GM19025 (cell line): ENCODE data around the gene DIP2A.
"Not testable (repeated sequence)": the region's sequence is repeated elsewhere in the genome, so short reads cannot be mapped to it uniquely, and the experiment has no call there.

Source experiments
- ATAC-seq: cut with Tn5 transposase; IDR thresholded peaks from one replicate; pipeline ENCODE4 v1.9.1; 2021; ENCODE audit warnings: mild to moderate bottlenecking, low read depth, moderate library complexity; ENCODE audit not compliant: unreplicated experiment

Gene DIP2A

DNA sequence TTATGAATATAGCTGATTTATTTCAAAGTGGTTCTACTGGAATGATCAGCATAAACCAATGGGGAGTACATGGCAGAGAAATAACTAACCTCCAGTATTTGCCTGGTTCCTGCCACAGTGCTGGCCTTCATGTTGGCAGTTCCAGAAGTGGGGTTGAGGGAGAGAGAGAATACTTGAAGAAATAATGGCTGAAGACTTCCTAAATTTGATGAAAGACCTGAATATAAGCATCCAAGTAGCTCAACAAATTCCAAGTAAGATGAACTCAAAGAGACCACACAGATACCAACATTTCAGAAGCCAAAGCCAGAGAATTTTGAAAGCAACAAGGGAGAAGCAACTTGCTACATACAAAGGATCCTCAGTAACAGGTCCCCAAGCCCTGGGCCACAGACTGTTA is 111.9 kb downstream of the DIP2A start:
- ATAC-seq: no peak

DNA sequence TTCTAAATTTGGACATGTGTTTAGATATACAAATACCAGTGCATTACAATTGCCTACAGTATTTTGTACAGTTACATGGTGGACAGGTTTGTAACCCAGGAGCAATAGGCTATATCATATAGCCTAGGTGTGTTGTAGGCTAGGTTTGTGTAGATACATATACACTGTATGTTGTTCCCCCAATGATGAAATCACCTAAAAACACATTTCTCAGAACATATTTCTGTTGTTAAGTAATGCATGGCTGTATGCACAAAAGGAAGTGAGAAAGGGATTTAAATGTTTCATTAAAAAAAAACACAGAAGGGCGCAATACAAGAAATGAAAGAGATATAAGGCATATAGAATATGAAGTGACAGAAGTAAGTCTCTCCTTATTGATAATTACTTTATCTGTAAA is 114.2 kb downstream of the DIP2A start:
- no peak for ATAC-seq

DNA sequence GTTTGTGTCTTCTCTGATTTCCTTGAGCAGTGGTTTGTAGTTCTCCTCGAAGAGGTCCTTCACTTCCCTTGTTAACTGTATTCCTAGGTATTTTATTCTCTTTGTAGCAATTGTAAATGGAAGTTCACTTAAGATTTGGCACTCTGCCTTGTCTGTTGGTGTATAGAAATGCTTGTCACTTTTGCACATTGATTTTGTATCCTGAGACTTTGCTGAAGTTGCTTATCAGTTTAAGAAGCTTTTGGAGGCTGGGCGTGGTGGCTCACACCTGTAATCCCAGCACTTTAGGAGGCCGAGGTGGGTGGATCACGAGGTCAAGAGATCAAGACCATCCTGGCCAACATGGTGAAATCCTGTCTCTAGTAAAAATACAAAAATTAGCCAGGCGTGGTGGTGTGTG is 119.1 kb downstream of the DIP2A start:
- not testable (repeated sequence) for ATAC-seq

DNA sequence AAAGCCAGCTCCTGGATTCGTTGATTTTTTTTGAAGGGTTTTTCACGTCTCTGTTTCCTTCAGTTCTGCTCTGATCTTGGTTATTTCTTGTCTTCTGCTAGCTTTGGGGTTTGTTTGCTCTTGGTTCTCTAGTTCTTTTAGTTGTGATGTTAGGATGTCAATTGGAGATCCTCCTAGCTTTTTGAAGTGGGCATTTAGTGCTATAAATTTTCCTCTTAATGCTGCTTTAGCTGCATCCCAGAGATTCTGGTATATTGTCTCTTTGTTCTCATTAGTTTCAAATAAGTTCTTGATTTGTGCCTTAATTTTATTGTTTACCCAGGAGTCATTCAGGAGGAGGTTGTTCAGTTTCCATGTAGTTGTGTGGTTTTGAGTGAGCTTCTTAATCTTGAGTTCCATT is 120.7 kb downstream of the DIP2A start:
- ATAC-seq: not testable (repeated sequence)

DNA sequence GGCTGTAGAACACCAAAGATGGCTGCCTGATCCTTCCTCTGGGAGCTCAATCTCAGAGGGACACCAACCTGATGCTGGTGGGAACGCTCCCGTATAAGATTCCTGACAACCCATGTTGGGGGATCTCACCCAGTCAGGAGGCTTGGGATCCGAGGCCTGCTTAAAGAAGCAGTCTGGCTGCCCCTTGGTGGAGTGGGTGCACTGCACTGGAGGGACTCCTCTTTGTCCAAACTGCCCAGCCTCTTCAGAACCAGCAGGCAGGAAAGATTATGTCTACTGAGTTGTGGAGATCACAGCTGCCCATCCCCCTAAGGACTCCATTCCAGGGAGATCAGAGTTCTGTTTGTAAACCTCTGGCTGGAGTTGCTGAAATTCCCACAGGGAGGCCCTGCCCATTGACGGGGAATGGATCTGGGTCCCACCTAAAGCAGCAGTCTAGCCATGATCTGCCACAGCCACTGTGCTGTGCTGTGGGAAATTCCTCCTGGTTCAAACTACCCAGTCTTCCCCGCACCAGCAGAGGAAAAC is 123.2 kb downstream of the DIP2A start:
- no peak for ATAC-seq

DNA sequence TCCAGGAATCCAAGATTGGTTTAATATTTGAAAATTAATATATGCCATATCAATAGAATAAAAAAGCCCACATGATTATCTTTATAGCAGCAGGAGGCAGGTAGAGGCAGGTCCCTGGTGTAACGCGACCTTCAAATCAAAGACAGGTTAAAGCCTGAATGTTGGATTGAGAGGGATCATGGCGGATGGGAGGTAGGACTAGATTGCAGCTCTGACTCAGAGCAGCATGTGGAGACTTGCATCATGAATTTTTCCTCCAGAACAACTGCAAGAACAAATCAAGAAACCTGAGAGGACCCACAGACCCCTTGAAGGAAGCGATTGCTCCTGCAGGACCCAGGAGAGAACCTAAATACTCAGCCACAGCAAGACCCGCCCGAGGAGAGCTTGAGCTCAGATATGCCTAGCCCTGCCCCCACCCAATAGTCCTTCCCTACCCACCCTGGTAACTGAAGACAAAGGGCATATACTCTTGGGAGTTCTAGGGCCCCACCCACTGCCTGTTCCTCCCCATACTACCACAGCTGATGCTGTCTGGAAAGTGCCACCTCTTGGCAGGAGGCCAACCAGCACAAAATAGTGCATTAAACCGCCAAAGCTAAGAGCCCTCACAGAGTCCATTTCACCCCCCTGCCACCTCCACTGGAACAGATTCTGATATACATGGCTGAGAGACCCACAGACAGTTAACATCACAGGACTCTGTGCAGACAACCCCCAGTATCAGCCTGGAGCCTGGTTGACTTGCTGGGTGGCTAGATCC is 126.7 kb downstream of the DIP2A start:
- ATAC-seq: no peak

DNA sequence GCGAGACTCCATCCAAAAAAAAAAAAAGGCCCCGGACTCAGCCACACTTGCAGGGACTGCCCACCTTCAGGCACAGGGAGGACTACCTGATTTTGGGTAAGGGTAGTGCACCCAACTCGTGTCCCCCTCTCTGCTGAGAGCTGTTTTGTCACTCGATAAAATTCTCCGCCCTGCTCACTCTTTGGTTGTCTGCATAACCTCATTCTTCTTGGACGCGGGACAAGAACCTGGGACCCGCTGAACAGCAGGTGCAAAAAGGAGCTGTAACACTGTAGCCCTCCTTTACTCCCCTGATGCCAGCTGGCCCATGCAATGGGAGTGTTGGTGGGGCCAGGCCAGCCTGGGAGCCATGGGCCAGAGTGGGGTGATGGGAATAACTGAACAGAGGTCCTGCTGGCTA is 135.6 kb downstream of the DIP2A start:
- ATAC-seq: no peak

DNA sequence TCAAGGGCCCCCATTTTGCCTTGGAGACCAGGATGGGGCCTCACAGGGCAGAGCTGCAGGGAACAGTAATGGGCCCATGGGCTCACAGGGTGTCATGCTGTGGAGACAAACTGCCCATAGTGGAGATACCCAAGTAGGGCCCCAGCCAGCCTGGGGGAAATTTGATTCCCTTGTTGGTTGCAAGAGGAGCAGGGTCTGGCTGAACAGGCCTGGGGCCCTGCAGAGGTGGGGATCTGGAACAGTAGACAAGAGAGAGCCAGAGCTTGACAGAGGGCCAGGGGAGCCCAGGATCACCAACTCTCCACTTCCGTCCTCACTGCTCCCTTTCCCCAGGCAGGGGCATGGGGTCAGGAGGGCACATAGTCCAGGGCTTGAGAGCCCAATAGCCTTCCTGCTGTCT is 137.5 kb downstream of the DIP2A start:
- ATAC-seq: no peak

DNA sequence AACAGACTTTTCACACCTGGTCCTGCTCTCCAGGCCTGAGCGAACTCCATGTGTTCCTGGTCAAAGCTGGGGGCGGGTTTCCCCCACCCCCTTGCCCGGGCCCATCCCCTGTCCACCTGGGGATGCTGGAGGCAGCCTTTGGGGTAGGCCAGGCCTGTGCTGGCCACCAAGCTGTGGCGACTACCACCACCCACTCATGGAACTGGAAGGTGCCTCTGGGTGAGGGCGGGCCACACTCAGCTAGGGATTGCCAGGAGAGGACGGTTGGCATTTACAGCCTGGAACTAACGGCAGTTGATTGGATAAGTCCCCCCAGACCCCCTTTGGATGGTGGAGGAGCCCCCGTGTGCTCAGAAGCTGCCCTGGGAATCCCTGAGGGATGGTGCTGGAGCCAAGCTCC is 138.3 kb downstream of the DIP2A start:
- no peak for ATAC-seq

DNA sequence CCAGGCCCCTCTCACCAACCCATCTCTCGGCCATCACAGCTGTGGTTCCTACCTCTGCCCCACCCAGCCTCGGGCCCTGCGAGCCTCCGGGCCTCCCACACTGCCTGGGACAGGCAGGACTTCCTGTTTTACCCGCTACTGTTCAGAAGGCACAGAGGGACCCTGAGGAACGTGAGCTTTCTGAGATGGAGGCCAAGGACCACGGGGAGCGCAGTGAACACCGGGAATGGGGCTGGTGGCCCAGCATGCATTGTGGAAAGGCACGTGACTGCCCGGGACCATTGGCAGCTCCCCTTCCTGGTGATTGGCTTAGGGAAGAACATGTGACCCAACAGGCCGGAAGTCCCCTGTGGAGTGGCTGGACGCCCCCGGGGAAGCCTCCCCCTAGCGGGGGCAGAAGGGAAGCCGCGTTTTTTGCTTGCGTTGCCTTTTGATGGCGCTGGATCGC is 139.2 kb downstream of the DIP2A start:
- ATAC-seq: no peak

DNA sequence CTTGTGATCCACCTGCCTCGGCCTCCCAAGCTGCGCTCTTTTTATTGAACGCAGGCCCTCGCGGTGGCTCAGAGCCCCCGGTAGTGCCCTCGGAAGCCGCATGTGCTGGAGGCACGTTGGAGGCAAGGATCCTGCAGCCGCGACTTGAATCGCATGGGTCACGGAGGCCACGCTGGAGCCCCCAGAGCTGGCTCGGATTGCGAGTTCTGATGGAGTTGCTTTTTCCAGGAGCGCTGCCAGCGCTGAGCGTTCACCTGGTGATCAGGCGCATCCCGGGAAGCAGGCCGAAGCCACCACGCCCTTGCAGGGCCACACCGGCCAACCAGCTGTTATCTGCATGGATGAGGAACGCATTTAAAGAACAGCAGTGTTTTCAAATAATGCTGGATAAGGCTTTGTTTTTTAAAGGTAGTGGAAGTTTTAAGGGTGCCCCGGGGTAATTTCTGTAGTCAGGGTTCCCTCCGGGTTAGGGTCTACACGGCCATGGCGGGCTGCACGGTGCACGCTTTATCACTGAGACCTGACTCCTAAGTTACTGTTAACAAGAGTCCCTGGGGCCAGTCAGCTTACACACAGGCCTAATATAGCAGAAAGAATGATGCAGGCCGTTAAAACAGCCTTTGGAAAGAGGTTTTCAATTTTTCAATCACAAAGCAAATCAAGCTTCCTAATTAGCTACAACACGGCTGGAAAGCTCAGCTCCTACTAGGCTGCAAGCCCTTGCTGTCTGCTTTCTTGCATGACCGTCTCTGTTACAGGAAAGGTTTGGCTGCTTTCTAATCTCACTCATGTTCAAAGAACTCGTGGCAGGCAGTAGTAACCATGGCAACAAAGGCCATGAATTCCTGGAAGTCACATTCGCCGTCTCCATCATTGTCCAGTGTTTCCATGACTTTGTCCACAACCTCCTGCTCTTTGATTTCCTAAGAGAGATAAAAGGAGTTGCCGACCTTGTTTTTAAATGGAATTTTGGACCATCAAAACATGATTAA is 140.2 kb downstream of the DIP2A start:
- no peak for ATAC-seq

DNA sequence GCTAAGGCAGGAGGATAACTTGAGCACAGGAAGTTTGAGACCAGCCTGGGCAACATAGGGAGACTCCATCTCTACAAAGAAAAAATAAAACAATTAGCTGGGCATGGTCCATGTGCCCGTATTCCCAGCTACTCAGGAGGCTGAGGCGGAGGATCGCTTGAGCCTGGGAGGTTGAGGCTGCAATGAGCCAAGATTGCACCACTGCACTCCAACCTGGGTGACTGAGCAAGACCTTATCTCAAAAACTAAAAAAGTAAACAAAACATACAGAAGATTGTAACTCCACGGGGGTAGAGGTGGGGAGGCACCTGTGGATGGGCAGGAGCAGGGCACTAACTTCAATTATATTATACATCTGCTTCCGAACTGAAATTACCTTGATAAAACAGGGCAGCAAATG is 141.6 kb downstream of the DIP2A start:
- no peak for ATAC-seq

DNA sequence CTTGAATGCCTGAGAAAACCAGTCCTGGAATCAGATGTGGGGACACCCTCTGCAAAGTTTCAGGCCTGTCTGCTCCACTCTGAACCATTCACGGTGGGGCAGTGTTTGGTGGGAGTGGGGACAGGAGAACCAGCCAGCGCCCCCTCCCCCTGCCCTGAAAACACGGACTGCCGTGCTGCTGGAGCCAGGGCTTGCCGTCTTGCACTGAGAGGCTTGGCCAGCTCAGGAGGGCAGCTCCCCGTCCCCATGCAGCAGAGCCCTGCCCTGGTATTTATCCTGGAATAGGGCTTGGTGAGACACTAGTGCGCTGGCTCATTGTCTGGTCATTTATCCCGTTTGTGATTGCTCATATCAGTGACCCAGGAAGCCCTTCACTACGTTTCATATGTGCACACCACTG is 142.3 kb downstream of the DIP2A start:
- ATAC-seq: no peak

DNA sequence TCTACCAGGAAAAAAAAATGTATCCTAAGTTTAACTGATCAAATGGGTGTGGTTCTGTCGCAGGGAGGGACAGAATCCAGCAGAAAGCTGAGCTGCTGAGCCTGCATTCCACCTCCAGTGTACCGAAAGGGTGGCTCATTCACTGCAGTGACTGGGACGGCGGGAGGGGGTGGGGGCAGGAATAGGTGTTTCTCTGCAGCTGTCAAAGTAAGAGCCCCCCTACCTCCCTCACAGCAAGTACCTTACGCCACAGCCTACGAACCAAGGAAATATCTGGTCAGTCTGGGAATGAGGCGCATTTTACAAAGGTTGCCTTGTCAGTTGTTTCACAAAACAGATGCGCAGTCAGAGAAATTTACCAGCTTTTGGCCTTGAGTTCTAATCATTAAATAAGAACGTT is 144.5 kb downstream of the DIP2A start:
- no peak for ATAC-seq

DNA sequence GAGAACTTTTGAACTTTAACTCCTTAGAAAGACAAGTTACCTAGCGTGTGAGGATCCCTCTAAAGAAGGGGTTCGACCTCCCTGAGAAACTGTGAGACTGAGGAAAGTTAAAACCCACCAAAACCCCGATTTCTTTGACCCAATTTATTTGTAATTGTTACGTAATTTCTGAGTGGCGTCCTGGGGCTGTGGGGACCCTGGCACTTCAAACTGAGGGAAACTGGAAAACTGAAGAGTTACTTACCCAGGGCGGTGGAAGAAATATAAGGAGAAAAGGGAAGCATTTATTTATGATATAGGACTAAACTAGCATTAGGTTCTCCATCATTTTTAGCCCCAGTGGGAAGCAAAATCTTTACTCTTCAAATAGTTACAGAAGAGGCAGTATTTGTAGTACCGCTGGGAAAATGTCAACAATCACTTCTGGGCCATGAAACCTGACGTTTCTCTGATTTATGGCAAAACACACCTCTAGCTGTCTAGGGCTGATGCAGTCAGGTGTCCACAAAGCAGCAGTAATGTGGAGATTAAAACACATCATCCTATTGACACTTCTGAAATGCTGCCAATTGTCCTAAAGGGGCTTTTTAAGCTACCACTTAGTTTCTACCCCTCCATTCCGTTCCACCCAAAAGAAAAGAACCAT is 145.8 kb downstream of the DIP2A start:
- ATAC-seq: no peak

DNA sequence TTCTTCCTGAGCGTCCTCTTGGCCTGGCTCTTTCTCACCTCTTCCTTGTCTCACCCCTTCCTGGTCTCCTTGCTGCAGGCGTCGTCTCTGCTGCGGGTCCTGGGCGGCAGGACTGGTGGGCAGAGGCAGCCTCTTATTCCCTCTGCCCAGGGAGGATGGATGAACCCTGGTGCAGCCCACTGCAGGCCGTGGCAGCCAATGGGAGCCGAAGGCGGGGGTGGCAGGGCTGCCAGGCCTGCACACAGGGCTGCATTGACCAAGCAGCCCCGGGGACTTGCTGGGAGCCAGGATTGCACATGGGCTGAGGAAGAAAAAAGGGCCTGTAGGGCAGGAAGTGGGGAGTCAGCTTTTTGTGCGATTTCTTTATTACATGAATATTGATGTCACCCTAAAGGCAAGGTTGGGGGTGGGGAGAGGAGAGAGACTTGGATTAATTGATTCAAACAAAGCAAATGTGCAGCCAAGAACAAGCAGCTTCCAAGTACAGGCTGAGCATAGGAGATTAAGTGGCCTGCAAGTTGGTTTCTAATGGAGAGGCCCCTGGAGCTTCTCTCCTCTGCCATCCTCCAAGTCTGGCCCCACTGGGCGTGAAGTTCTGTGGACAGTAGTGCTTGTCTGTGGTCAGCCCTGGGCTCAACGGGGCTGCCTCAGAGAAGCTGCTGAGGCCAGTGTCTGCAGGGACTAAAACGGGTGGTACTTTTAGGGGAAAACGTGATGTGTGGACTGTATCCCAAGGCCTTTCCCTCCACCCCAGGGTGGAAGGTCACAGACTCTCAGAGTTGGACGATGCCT is 146.5 kb downstream of the DIP2A start, which contains the start of gene S100B:
Gene S100B, minus strand, starts transcription at position 108 of the 792 bp plus-strand sequence. CDS start 2,667 bp downstream, outside the sequence.
- no peak for ATAC-seq

DNA sequence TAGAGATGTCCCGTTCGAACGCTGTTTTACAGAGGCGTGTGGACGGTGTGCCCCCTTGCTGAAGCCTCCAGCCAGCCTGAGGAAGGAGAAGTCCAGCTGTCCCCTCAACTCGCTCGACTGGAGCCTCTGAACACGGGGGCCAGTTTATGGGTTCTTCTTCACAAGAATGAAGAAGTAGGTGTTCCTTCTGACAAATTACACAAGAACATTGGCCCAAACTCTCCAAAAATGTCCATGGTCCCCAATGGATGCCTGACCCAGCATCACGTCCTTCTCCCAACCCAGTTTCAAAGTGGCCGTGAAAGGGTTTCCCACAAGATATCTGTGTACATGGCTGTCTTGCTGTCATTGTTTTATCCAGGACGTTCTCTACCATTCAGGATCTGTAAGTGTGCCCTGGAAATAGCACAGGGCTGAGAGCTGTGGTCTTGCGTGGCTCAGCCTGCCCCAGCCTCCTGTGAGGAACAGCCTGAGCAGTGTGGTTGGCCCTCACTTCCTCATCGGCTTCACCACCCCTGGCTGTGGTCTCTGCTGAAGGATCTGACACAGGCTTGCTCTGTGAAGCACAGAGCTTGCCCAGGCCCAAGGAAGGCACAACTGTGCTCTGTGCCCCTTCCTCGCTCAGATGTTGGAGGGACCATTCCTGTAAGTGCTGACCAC is 147.2 kb downstream of the DIP2A start:
- no peak for ATAC-seq

DNA sequence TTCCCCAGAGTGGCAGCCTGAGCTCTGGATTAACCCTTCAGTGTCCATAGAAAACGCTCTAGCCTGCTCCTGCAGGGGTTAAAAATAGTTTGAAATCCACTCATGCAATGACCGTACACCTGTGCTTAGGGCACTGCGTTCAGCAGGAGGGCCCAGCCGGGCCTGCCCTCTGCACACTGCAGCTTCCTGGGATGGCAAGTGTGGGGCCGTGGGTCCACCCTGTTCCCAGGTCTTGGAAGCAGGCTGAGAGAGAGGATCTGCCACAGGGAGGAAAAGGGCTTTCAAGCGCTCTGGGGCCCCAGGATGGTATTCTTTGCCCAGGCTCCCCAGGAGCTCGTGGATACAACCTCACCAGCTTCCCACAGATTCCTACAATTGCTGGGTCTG is 147.7 kb downstream of the DIP2A start:
- no peak for ATAC-seq

DNA sequence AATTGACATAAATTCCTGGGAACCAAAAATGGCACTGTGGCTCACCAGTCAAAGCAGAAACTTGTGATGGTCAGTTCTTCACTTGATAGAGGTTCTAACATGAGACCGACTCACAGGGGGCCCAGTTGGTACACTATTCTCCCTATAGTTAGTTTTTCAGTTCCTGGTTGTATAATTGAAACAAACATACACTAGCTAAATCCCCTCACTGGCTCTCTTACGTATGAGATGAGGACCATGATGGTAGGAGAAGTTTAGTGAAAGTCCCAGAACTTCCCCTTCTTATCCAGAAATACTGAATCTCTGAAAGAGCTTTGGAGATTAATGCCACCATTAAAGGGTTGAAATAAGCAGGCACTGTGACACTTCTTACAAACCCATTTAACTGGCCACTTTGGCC is 148.9 kb downstream of the DIP2A start:
- ATAC-seq: no peak
